GM19467 (cell line): ENCODE measurements around the gene ABCC6.
"Not testable (repeated sequence)": the region's sequence is repeated elsewhere in the genome, so short reads cannot be mapped to it uniquely, and the experiment has no call there.

Source experiments
- ATAC-seq: cut with Tn5 transposase; IDR thresholded peaks from one replicate; pipeline ENCODE4 v1.9.1; 2021; ENCODE audit warnings: mild to moderate bottlenecking, moderate library complexity; ENCODE audit not compliant: unreplicated experiment

ABCC6 gene

DNA sequence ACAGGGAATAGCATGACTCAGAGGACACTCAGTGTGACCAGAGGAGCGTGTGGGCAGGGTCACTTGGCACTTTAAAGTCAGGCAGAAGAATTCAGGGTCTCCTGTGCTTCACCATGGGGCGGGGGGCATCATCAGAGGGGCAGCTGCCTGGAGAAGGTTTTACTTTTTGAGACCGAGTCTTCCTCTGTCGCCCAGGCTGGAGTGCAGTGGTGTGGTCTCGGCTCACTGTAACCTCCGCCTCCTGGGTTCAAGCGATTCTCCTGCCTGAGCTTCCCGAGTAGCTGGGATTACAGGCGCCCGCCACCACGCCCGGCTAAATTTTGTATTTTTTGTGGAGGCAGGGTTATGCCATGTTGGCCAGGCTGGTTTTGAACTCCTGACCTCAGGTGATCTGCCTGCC lies 32.3 kb downstream of the ABCC6 start:
- not testable (repeated sequence) for ATAC-seq

DNA sequence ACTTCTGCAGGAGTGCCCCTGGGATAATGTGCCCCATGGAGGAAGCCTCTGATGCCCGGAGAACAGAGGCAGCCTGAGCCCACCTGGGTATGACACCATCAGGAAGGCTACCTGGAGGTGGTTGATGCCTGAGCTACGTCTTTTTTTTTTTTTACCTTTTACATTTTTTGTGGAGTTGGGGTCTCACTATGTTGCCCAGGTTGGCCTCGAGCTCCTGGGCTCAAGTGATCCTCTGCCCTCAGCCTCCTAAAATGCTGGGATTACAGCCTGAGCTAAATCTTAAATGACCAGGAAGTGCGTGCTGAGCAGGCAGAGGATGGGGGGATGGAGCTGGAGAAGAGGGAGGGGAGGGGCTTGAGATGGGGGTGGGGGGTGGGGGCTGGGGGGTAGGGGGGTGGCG lies 32.7 kb downstream of the ABCC6 start:
- no peak for ATAC-seq

DNA sequence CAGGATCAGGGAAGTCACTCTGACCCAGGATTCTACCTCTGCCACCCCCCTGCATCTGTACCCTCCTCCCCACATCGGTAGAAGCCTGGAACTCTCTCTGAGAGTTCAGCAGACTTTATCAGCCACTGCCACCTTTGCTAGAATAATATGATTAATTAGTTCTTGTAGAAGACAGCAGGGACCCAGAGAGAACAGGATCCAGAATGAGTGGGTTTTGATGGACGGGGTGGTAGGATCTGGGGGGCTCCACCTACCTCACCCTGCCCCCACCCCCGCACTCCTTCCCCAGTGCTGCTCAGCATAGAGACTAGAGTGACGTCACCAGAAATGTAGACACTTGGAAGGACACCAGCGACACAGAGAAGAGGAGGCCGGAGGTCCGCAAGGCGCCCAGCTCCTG lies 33.5 kb downstream of the ABCC6 start:
- ATAC-seq: no peak

DNA sequence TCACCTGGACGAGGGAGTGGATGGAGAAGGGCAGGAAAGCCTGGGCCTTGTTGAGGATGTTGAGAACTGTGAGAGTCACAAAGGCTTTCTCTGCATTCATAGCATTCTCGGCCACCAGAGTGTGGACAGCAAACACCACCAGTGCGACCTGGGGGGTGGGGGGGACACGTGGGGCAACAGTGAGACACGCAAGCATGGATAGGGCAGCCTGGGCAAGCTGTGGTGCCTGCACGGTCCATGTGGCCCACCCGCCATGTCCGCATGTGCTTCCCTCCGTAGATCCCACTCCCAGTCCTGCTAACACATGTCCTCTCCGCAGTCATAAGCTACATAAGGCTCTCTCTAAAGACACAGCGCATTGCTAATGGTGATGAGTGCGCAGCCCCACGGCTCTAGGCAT lies 34.5 kb downstream of the ABCC6 start:
- ATAC-seq: no peak

DNA sequence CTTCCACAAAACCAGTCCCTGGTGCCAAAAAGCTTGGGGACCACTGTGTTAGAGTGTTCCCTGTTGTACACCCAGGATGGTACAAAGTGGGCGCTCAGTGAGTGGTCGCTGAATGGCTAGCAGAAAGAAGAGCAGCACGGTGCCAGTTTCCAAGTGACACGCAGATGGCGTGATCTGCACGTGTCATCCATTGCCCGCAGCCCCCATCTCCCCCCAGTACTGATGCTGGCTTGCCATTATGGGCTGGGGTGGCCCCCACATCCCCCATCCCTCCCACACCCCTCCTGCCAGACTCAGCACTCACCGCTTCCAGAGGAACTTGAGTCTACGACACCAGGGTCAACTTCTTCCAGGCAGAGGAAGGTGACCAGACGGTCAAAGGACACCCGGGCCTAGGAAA lies 36.5 kb downstream of the ABCC6 start:
- ATAC-seq: no peak

DNA sequence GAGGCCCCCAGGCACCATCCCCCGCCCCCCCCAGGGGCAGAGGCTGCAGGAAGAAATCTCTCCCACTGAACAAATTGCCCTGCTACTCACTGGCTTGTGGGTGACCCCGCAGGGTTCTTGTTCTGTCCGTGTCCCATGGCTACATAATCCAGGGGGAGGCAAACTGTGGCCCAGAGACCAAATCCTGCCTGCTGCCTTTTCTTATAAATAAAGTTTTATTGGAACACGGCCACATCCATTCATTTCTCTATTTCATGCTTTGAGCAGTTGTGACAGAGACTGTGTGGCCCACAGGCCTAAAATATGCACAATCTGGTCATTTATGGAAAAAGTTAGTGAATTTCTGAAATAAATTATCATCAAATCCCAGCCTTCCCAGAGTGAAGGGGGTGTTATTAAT lies 38.2 kb downstream of the ABCC6 start:
- ATAC-seq: no peak

DNA sequence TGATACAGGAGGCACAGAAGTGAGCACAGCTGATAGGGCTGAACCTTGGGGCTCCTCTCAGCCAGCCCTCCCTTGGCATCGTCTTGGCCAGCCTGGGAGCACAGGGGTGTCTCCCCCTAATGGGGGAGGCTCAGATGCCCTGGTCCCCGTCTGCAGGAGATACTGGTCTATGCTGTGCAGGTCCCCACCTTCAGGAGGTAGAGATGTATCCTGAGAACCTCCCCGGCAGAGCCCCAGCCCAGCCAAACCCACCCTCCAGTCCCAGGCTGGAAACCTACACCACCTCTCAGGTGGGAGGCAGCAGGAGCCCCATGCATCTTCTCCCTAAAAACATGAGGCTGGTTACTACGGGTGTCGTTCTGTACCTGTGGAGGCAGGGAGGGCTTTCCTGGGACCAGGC lies 38.7 kb downstream of the ABCC6 start:
- no peak for ATAC-seq

DNA sequence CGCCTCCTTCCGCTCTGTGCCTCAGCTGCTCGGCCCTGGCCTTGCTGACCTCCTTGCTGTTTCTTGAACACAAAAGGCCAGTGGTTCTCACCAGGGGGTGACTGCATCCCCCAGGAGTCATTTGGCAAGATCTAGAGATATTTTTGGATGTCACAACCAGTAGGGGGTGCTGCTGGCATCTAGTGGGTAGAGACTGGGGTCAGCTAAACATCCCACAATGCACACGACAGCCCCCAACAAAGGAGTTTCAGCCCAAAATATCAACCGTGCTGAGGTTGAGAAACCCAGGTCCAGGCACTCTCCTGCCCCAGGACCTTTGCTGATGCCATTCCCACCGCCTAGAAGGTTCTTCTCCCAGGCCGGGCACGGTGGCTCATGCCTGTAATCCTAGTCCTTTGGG lies 39.7 kb downstream of the ABCC6 start:
- ATAC-seq: no peak

DNA sequence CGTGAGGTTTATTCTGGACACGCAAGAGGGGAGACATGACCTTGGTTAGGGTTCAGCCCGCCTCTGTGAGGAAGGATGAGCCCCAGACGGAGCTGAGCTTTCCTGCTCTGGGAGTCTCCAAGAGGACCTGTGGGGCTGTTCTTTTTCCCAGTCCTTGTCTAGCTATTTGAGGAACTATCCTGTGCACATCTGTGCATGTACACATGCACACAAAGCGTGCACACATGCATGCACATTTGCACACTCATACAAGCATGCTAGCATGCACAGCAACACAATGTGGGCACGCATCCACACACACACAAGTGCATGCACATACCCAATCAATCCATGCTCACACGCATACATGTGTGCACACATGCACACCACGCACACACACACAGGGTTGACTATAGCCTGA lies 40.4 kb downstream of the ABCC6 start:
- ATAC-seq: no peak

DNA sequence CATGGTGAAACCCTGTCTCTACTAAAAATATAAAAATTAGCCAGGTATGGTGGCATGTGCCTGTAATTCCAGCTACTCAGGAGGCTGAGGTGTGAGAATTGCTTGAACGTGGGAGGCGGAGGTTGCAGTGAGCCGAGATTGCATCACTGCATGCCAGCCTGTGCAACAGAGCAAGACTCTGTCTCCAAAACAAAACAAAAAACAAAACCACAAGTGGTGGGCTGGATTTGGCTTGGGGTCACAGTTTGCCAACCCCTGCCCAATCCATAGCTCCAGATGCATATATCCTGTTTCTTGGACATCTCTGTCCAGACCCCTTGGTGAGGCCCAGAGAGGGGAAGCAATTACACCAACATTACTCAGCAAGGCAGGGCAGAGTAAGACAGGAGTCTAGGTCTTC lies 41.5 kb downstream of the ABCC6 start:
- not testable (repeated sequence) for ATAC-seq

DNA sequence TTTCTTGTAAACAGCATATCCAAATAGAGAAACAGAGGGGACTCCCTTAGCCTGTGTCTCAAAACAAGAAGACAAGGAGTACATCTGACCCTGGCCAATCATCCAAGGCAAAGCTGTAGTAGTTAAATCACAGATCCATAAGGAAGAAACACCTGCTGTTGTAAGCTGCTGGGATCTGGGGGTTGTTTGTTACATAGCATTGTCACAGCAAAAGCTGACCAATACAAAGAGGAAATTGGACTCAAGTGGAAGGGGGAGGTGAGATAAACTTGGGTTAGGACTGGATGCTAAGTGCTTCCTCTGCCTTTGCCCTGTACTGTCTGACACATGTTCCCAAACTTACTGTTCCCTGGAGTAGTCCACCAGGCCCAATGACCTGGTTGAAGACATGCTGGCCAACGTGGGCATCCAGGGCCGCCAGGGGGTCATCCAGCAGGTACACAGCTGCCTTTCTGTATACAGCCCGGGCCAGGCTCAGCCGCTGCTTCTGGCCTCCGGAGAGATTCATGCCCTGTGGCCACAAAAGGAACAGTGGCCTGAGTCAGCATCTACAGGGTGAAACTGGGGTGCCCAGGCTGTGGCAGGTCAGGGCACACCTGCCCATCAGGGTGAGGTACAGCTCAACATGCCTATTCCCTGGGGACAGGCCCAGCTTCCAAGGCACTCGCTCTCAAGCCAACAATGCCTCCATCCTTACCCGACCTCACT lies 44.7 kb downstream of the ABCC6 start:
- no peak for ATAC-seq

DNA sequence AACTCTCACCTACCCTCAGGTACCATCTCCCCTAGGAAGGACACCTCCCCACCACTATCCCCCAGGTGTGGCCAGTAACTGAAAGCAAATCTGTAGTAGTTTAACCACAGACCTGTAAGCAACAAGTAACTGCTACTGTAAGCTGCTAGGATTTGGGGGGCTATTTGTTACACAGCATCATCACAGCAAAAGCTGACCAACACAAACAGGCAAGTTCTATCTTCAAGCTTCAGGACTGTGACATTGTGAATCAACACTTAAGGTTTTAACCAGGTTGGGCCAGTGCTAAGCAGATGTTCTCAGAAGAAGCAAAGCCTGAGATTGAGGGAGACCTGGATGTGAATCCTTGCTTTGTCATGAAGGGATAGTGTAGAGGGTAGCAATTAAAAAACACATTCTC lies 47.0 kb downstream of the ABCC6 start:
- ATAC-seq: no peak

DNA sequence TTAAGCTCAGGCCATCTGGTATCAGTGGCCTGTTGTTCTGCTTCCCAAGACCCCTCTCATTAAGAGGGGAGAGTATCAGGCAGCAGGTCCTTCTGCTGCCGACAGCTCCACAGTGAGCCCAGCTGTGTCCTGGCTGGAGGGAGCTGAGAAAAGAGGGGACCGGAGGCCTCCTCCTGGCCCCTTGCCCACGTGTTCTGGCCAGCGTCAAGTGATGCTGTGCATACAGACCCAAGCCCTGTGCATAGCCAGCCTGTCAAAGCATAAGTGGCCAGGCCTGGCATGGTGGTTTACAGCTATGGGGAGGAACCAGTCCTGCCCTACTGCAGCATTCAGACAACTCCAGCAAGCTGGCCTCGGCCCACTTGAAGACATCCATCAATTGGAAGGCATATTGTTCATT lies 48.0 kb downstream of the ABCC6 start:
- ATAC-seq: no peak

DNA sequence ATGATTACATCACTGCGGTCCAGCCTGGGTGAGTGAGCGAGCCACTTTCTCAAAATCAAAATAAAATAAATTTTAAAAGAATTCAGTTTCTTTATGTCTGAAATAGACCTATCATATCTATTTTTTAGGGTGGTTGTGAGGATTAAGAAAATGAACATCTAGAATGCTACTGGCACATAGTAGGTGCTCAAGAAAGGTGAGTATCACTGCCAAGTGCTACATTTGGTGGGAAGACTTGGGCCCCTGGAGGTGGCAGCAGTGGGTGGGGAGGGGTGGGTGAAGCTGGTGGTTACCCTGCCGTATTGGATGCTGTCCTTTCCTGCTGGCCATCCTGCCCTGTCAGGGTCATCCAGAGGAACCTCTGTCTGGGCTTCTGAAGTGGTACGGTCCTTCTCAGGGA lies 50.3 kb downstream of the ABCC6 start:
- ATAC-seq: no peak

DNA sequence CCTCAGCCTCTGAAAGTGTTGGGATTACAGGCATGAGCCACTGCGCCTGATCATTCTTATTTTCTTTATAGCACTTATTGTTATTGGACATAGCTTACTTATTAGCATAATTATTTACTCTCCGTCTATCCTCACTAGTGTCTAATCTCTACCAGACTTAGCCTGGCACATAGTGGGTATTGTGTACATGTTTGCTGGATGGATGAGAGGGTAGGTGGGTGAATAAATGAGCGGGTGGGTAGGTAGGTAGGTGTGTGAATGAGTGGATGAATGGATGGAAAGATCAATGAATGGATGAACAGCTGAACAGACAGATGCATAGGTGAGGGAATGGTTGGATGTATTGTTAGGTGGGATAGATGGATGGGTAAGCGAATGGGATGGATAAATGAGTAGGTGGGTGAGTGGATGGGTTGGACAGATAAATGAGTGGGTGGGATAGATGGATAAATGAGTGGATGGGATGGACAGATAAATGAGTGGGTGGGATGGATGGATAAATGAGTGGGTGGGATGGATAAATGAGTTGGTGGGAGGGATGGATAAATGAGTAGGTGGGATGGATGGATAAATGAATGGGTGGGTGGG lies 51.9 kb downstream of the ABCC6 start:
- ATAC-seq: no peak

DNA sequence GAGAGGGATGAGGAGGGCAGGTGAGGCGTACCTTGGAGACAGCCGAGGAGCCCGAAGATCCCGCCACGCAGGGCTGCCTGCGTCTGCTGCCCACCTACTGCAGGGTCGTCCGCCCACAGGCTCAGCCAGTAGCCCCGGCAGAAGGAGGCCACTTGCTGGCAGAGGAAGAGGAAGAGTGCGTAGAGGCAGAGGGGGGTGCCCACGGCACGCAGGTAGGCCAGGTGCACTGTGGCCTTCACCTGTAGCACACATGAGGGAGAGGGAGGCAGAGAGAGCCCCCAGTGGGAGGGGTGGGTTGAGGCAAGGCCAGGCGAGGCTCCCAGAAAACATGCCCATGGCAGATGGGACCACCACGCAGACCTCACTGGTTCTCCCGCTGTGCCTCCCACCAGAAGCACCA lies 53.7 kb downstream of the ABCC6 start:
- ATAC-seq: no peak

DNA sequence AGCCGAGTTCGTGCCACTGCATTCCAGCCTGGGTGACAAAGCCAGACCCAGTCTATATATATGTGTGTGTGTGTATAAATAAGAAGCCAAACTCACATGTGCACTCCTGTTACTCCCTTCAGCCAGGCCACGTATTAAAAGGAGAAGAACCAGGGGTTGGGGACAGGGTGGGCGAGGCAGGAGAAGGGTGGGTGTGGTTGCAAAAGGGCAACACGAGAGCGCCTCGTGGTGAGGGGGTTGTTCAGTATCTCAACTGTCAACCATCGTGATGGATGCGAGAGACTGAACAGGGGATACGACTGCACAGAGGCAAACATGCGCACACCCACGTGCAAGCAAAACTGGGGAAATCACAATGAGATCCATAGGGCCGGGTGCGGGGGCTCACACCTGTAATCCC lies 54.9 kb downstream of the ABCC6 start:
- no peak for ATAC-seq

DNA sequence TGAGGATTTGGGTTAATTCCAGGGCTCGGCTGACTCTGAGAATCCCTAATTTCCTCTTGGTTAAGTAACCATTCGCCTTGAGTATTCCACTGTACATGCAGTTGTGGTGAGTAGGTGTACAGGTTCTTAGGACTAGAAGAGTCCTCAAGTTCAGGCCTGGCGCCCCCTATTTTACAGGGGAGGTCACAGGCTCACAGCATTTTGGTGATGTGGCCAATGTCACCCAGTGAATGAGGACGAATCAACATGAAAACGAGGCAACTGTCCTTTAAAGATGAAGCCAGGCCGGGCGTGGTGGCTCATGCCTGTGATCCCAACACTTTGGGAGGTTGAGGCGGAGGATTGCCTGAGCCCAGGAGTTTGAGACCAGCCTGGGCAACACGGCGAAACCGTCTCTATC lies 55.4 kb downstream of the ABCC6 start:
- ATAC-seq: no peak

DNA sequence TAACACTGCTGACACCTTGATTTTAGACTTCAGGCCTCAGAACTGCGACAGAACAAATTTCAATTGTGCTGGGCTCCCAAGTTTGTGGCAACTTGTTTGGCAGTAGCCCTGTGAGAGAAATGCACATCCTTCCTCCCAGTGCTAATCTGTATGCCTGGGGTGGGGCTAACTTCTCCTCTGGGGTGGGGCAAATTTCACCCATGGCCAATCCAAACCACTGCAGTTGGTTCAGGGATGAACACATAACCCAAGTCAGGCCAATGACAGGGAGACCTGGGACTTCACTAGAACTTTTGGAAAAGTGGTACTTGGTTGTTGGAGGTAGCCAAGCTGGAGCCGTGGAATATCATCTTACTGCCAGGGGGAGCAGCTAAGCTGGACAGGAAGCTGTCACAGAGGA lies 56.3 kb downstream of the ABCC6 start:
- ATAC-seq: no peak

DNA sequence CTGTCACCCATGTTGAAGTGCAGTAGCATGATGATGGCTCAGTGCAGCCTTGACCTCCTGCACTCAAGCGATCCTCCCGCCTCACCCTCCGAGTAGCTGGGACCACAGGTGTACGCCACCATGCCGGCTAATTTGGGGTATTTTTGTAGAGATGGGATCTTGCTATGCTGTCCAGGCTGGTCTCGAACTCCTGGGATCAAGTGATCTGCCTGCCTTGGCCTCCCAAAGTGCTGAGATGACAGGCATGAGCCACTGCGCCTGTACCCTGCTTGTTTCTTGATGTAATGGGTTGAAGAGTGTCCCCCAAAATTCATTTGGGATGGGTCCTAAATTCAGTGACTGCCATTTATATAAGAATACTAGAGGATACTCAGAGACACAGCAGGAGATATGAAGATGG lies 57.2 kb downstream of the ABCC6 start:
- no peak for ATAC-seq

DNA sequence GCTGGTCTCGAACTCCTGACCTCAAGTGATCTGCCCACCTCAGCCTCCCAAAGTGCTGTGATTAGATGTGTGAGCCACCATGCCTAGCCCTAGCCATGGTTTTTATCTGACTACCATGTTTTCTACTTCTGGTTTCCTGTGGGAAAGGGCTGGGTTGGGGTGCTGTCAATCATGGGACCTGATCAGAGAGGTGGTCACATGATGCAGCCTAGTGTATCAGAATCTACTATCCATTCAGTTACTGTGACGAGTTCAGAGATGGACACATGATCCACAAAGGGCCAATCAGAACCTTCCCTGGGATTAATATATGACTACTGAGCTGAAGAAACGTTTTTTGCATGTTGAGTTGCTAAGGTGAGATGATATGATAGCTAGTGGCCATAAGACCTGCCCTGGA lies 59.1 kb downstream of the ABCC6 start:
- ATAC-seq: no peak

DNA sequence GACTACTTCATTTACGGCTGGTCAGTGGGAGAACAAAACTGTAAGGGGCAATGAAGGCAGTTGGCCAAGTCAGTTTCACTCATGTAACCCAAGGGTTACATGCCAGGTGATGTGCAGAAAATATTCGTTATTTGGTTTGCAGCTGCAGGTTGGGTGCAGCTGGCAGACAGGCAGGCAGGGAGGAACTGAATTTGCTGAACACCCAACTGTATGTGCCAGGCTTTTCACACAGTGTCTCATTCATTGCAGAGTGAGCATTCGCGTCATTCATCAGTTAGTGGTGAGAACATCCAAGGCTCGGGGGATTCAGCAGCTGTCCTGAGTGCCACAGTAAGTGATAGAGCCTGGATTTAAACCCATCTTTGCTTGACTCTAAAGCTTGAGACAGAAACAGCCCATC lies 59.7 kb downstream of the ABCC6 start:
- ATAC-seq: no peak

DNA sequence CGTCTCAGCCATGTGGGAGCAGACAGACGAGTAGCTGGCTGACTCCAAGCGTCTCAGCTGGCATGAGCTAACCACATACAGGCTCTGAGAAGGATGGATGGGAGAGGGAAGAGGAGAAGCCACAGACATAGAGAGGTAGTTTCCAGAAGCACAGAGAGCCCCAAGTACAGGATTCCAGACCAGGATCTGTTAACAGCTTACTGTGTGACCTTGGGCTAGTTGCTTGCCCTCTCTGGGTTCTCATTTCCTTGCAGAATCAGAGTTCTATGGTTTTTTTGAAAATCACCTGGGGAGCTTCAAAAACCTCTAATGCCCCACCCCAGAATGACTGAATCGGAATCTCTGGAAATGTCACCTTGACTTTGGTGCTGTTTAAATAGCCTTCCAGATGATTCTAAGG lies 60.2 kb downstream of the ABCC6 start:
- ATAC-seq: no peak
